Lower leg skin (tissue), 4 donors: ENCODE results near the gene CDCA4. TPM values are rescaled to one million over a fixed set of nuclear protein-coding genes. Genes with fewer than 3 reads are reported as not detected.

ENCODE experiments used
- DNase-seq, 2 donors: peaks; one replicate each; pipeline ENCODE4 v3.0.0-alpha.2; 2019; ENCODE audit warnings: low spot score in 2 of 2
- H3K4me3 ChIP-seq: fragments of 200-600 bp; sonication (generic); 2 replicates; pipeline ENCODE4 v1.5.1; 2017; ENCODE audit warnings: mild to moderate bottlenecking, low read depth; ENCODE audit not compliant: poor library complexity, severe bottlenecking
- CTCF ChIP-seq, 3 donors: fragments of 450-650 bp; IDR thresholded peaks; one replicate each; pipeline ENCODE4 v1.5.1; 2016; ENCODE audit warnings: antibody characterized with exemption in 3 of 3, mild to moderate bottlenecking in 3 of 3, moderate library complexity in 2 of 3
- POLR2A ChIP-seq, 2 donors: fragments of 450-650 bp; IDR thresholded peaks; one replicate each; pipeline ENCODE4 v1.6.1; 2016 to 2017; ENCODE audit warnings: antibody characterized with exemption in 2 of 2, mild to moderate bottlenecking in 1 of 2, moderate library complexity in 1 of 2
- WGBS, 2 donors: methylation state at CpG; one replicate each; pipeline ENCODE4 v1.1.5; 2018; 5-methylcytosine and 5-hydroxymethylcytosine counted together
- intact Hi-C: fragments of 100-400 bp; cut with DNase I; formaldehyde crosslinking; loops from one replicate; pipeline ENCODE4 v1.15.0; 2023; ENCODE audit warnings: low total_unique reads
- total RNA-seq, 4 donors: library from RNA; depleted of rRNA; stranded (reverse); fragments of >200 nt; gene quantifications; one replicate each; pipeline ENCODE4 v1.1.0, GENCODE V29; 2016

The CDCA4 gene
- total RNA-seq, 4 donors from 2014 or later, result 39.3 to 45.7 (median 41.5) TPM

- intact Hi-C loops, result no loop called here
- H3K4me3 ChIP-seq, result no peak overlapping the region
- DNase-seq, result no peak
- WGBS, 2 donors, result 93 to 95% methylated on average over 15 of the region's 15 CpGs
- TF ChIP-seq CTCF (IDR thresholded peaks at IDR 0.05) (no peak), POLR2A (IDR thresholded peaks at IDR 0.05) (no peak)
These were observed 33.1 kb upstream of the CDCA4 start for GRCh38 chr14:105053996-105054395.

DNA sequence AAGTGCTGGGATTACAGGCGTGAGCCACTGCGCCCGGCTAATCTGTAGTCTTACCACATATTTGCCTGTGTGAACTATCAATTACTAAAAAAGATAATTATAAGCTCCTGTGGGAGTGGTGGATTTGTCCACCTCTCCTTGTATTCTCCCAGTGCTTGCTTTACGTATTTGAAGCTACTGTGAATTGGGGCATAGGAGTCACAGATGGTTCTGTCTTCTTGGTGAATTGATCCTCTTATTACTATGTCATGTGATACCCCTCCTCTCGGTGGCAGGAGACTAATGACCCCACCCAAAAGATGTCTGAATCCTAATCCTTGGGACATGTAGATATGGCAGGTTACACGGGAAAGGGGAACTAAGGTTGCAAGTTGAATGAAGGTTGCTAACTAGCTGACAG lies 32.5 kb upstream of the CDCA4 start:
- 80 to 84% methylated on average over 6 of the region's 6 CpGs for WGBS, 2 donors
- intact Hi-C loops, result no loop called here
- TF ChIP-seq CTCF (IDR thresholded peaks at IDR 0.05) (no peak), POLR2A (IDR thresholded peaks at IDR 0.05) (no peak)
- DNase-seq, result no peak
- no peak overlapping the region for H3K4me3 ChIP-seq

DNA sequence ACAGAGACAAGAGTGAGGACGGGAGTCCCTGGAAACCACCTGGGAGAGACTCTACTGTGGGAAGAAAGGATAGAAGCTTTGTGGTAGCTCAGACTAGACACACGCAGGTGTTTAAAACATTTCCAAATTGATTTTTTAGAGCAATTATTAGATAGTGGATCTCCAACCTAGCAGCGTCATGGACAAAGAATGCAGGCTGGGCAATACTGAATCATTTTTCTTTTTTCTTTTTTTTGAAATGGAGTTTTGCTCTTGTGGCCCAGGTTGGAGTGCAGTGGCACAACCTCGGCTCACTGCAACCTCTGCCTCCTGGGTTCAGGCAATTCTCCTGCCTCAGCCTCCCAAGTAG lies 31.2 kb upstream of the CDCA4 start:
- 74 to 80% methylated on average over 4 of the region's 4 CpGs for WGBS, 2 donors
- no peak overlapping the region for H3K4me3 ChIP-seq
- TF ChIP-seq CTCF (IDR thresholded peaks at IDR 0.05), result no peak
- no peak for TF ChIP-seq POLR2A (IDR thresholded peaks at IDR 0.05)
- no peak for DNase-seq
- intact Hi-C loops, result no loop called here

DNA sequence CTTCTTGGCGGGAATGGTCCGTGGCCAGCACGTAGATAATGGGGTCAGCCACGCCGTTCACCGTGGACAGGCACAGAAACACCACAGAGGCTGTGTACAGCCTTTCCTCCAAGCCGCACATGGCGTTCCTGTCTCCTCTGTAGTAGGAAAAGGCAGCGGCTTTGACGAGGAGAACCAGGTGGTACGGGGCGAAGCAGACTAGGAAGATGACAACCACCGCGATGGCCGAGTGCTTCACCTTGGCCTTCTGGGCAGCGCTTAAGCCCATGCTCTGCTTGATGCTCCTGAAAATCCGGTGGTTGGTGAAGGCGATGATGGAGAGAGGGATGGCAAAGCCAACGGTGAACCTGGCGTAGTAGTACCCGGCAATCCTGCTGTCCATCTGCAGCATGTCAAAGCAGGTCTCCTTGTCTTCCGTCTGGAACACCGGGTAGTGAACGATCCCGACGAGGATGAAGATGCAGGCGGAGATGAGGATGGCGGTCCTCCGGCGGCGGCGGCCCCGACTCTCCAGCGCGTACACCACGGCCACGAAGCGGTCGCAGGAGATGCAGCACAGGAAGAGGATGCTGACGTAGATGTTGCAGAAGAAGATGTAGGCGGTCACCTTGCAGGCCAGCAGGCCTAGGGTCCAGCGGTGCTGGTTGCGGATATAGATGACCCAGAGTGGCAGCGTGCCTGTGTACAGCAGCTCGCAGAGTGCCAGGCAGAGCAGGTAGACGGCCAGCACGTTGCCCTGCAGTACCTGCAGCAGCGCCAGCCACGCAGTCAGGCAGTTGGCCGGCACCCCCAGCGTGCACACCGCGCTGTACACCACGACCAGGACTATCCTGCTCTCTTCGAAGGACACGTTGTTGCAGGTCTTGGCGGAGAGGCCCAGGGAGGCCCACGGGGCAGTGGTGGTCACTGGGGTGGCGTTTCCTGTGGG lies 30.6 kb upstream of the CDCA4 start:
- H3K4me3 ChIP-seq, result no peak overlapping the region
- no peak for DNase-seq
- intact Hi-C loops, result no loop called here
- TF ChIP-seq POLR2A (IDR thresholded peaks at IDR 0.05) (no peak), CTCF (IDR thresholded peaks at IDR 0.05) (no peak)
- WGBS, 2 donors, result 92 to 93% methylated on average over 59 of the region's 59 CpGs

DNA sequence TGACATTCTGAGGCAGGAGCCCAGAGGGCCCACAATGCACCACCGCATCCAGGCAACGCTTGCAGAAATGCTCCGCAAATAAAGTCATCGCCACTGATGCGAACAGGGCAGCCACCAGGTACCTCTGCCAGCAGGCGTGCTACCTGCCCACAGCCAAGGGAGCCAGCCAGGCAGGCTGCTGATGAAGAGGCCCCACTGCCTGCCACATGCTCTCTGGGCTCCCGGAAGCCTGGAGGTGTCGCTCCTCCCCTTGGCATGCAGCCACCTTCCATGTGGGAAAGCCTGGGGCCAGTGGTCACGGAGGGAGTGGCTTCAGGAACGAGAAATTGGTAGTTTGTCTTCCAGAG lies 29.6 kb upstream of the CDCA4 start:
- no peak overlapping the region for H3K4me3 ChIP-seq
- 21 to 36% methylated on average over 6 to 9 of the region's 10 CpGs for WGBS, 2 donors
- no peak for DNase-seq
- TF ChIP-seq CTCF (IDR thresholded peaks at IDR 0.05) (no peak), POLR2A (IDR thresholded peaks at IDR 0.05) (no peak)
- intact Hi-C loops, result no loop called here
